K562 (cell line): ENCODE results near the gene DHDH. TPM values are rescaled to one million over a fixed set of nuclear protein-coding genes. Genes with fewer than 3 reads are reported as not detected.

Experiments used
- AFF4 ChIP-seq: sonication (generic); formaldehyde crosslinking; IDR thresholded peaks from 2 replicates; pipeline ENCODE4 v1.8.0; 2023; ENCODE audit warnings: mild to moderate bottlenecking, missing genetic modification reagents
- ARID2 ChIP-seq: fragments of 450-650 bp; IDR thresholded peaks from 2 replicates; pipeline ENCODE4 v1.6.1; 2017; ENCODE audit warnings: antibody characterized with exemption, mild to moderate bottlenecking
- BRF1 ChIP-seq: IDR thresholded peaks from 3 replicates; pipeline ENCODE4 v1.6.1; 2011; ENCODE audit warnings: borderline replicate concordance, mild to moderate bottlenecking; ENCODE audit not compliant: insufficient read length; ENCODE audit errors: extremely low read depth
- CEBPB ChIP-seq: fragments of 450-650 bp; IDR thresholded peaks from 2 replicates; pipeline ENCODE4 v1.6.1; 2016; ENCODE audit warnings: missing genetic modification characterization, missing compliant biosample characterization
- DPF2 ChIP-seq: fragments of 450-650 bp; IDR thresholded peaks from 2 replicates; pipeline ENCODE4 v1.6.1; 2016
- HOXB6 ChIP-seq: fragments of 250-450 bp; sonication (Bioruptor Pico); IDR thresholded peaks from 2 replicates; pipeline ENCODE4 v1.5.1; 2022; ENCODE audit warnings: mild to moderate bottlenecking, borderline replicate concordance
- MEIS2 ChIP-seq: fragments of 450-650 bp; IDR thresholded peaks from 2 replicates; pipeline ENCODE4 v1.6.1; 2014; ENCODE audit warnings: mild to moderate bottlenecking; ENCODE audit not compliant: partially characterized antibody
- MTA1 ChIP-seq: fragments of 450-650 bp; IDR thresholded peaks from 2 replicates; pipeline ENCODE4 v1.6.1; 2017; ENCODE audit warnings: borderline replicate concordance
- NKRF ChIP-seq: fragments of 450-650 bp; IDR thresholded peaks from 2 replicates; pipeline ENCODE4 v1.6.1; 2016; ENCODE audit warnings: borderline replicate concordance
- NR2F6 ChIP-seq: fragments of 450-650 bp; formaldehyde crosslinking; IDR thresholded peaks from 2 replicates; pipeline ENCODE4 v1.4.0; 2020; ENCODE audit warnings: mild to moderate bottlenecking
- PHB ChIP-seq: fragments of 250-450 bp; sonication (Bioruptor Pico); IDR thresholded peaks from 2 replicates; pipeline ENCODE4 v1.5.0; 2021
- RFX5 ChIP-seq: IDR thresholded peaks from 2 replicates; pipeline ENCODE4 v1.6.1; 2011; ENCODE audit warnings: low read depth, mild to moderate bottlenecking, improper control_type of control experiment, low read length
- SMARCE1 ChIP-seq: fragments of 450-650 bp; IDR thresholded peaks from 2 replicates; pipeline ENCODE4 v1.7.1; 2016; ENCODE audit warnings: mild to moderate bottlenecking
- TAF15 ChIP-seq: fragments of 200-400 bp; formaldehyde crosslinking; IDR thresholded peaks from 2 replicates; pipeline ENCODE4 v1.6.1; 2017; ENCODE audit warnings: mild to moderate bottlenecking, low read depth, low read length, moderate library complexity
- XRCC3 ChIP-seq: fragments of 450-650 bp; IDR thresholded peaks from 2 replicates; pipeline ENCODE4 v1.6.1; 2017; ENCODE audit warnings: mild to moderate bottlenecking, moderate library complexity
- ZNF12 ChIP-seq: sonication (generic); formaldehyde crosslinking; IDR thresholded peaks from 2 replicates; pipeline ENCODE4 v1.4.0; 2020; ENCODE audit warnings: mild to moderate bottlenecking, missing genetic modification reagents
- ZNF274 ChIP-seq: IDR thresholded peaks from 2 replicates; pipeline ENCODE4 v1.6.1; 2011; ENCODE audit warnings: low read depth, mild to moderate bottlenecking, low read length, moderate library complexity, borderline replicate concordance
- ZNF280B ChIP-seq: fragments of 250-450 bp; sonication (Bioruptor Pico); IDR thresholded peaks from 2 replicates; pipeline ENCODE4 v1.5.1; 2021; ENCODE audit warnings: mild to moderate bottlenecking
- polyA plus RNA-seq, 8 experiments: library from polyadenylated mRNA; depleted of rRNA in 4 of 8; stranded (reverse) in 5 of 8; unstranded in 3 of 8; fragments of >200 nt; fragmentation: Nextera tagmentation in 2 of 8; fragmentation: Illumina TruSeq in 1 of 8; extraction: Ambion mirVana in 2 of 8; extraction: Trizol in 1 of 8; gene quantifications; 2 replicates each; pipeline versions ENCODE4 v1.2.1 to v1.2.3, GENCODE V29; 2011 to 2014; ENCODE audit warnings: inconsistent platforms in 1 of 8, missing spikeins in 1 of 8
- total RNA-seq, 7 experiments: library from RNA; depleted of rRNA in 6 of 7; stranded (reverse); fragments of >200 nt in 6 of 7; fragmentation: Illumina TruSeq in 2 of 7; extraction: Trizol in 2 of 7; gene quantifications; 2 replicates each; pipeline versions ENCODE4 v1.2.1 to v1.2.3, GENCODE V29; 2011 to 2021; ENCODE audit warnings: low replicate concordance in 1 of 7
- TF ChIP-seq, protein P1 (sequence below): fragments of 450-650 bp; formaldehyde crosslinking; IDR thresholded peaks from 2 replicates; pipeline ENCODE4 v1.4.0; 2022; ENCODE audit warnings: mild to moderate bottlenecking, moderate library complexity
- TF ChIP-seq, protein P2 (sequence below): fragments of 250-450 bp; sonication (Bioruptor Pico); IDR thresholded peaks from 2 replicates; pipeline ENCODE4 v1.5.0; 2021

The DHDH gene
- total and polyA plus RNA-seq, 9 of the 15 experiments (the other 6 are each of a cell fraction or from before 2014, with no cell fraction given), result 0.37 to 1.9 (median 0.87) TPM

- TF ChIP-seq, protein P1, sequence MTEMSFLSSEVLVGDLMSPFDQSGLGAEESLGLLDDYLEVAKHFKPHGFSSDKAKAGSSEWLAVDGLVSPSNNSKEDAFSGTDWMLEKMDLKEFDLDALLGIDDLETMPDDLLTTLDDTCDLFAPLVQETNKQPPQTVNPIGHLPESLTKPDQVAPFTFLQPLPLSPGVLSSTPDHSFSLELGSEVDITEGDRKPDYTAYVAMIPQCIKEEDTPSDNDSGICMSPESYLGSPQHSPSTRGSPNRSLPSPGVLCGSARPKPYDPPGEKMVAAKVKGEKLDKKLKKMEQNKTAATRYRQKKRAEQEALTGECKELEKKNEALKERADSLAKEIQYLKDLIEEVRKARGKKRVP (CRISPR knock-in tag), result no peak
- TF ChIP-seq NKRF (peak; percentile 15; the same call in 1 of the 2 replicates), ARID2 (no peak), ZNF12 (no peak), SMARCE1 (no peak), AFF4 (CRISPR knock-in tag) (no peak), DPF2 (0 out of 2 replicates have a peak, but pooled peaks have one; percentile 45), ZNF280B (CRISPR knock-in tag) (no peak), MTA1 (no peak), XRCC3 (no peak), ZNF274 (no peak), BRF1 (no peak), CEBPB (tag) (no peak), NR2F6 (CRISPR knock-in tag) (peak; percentile 6; the same call in 1 of the 2 replicates), TAF15 (no peak), HOXB6 (CRISPR knock-in tag) (no peak), PHB (no peak), RFX5 (no peak), MEIS2 (peak; percentile 66)
- TF ChIP-seq, protein P2, sequence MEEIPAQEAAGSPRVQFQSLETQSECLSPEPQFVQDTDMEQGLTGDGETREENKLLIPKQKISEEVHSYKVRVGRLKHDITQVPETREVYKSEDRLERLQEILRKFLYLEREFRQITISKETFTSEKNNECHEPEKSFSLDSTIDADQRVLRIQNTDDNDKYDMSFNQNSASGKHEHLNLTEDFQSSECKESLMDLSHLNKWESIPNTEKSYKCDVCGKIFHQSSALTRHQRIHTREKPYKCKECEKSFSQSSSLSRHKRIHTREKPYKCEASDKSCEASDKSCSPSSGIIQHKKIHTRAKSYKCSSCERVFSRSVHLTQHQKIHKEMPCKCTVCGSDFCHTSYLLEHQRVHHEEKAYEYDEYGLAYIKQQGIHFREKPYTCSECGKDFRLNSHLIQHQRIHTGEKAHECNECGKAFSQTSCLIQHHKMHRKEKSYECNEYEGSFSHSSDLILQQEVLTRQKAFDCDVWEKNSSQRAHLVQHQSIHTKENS (CRISPR knock-in tag), result no peak
Measured at GRCh38 chr19:48954595-48955307, 21.3 kb downstream of the DHDH start, which contains the start of gene BAX (continued).
